Raji (cell line): Measurements from ENCODE around the gene P4HB.

Source experiments
- POLR2A ChIP-seq: IDR thresholded peaks from 2 replicates; pipeline ENCODE4 v1.6.1; 2011; ENCODE audit warnings: low read depth, low read length, control low read depth; ENCODE audit not compliant: insufficient read depth

P4HB gene

DNA sequence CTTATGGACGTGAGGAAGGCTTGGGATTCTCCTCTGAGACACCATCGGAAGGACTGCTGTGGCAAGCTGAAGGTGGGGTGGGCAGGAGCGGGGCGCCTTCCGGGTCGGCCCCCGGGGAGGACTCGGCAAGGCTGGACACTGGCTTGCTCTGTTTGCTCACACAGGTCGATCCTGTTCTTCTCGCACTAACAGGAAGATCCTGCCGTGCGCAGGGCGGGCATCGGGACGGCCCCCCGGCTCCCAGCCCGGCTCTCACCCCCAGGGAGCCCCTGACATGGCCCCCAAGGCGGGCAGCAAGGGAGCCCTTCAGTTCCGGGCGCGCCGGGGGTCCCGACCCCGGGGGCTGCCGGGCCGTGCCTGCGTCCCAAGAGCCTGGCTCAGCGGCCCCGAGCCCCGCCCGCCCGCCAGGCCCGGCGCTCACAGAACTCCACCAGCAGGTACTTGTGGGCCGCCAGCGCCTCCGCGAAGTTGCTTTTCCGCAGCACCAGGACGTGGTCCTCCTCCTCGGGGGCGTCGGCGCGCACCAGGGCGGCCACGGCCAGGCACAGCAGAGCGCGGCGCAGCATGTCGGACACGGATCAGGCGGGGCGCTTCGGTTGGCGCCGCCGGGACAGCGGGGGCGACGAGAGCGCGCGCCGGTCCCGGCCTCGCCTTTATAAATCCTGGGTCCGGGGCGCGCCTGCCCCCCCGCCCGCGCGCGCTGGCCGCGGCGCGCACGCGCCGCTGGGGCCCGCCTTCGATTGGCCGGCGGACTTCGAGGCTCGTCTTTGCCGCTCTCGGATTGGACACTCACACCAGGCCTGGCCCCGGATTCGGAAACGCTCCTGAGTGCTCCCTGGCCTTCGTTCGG is at the start of gene P4HB:
Gene P4HB, minus strand, starts transcription at position 630 of the 850 bp plus-strand sequence. Its CDS starts 64 bp downstream, at position 566.
- TF ChIP-seq POLR2A: peak; percentile 90

DNA sequence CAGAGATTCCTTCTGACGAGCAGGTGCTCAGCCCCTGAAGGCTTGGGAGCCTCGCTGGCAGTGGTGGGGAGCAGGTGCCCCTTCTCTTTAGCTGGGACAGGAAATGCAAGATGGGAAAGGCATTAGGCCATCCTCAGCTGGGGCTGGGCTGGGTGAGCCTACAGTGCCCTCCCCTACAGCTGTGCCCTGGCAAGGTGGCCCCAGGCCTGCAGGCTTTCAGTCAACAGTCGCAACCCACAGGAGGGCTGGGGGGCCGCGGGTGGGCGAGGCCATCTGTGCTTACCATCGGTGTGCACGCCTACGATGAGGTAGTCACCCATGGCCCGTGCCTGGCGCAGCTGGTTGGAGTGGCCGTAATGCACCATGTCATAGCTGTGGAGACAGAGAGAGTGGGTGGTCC is 48.9 kb upstream of the P4HB start:
- no peak for TF ChIP-seq POLR2A

DNA sequence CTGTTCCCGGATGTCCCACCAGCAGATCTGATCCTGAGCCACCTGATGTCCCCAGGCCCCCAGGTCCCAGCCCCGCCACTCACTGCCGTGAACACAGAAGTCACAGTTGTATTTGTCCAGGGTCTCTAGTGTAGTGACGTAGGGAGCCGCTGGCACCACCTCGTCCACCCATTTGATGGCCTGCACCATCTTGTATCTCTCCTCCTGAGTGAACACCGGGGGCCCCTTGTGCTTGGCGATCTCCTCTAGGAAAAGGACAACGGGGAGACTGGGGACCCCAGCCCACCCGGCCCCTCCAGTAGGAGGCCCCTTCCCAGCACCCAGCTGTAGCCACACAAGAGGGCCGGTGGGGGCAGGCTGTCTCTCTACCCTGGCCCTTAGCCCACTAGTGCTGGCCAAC is 48.5 kb upstream of the P4HB start:
- no peak for TF ChIP-seq POLR2A

DNA sequence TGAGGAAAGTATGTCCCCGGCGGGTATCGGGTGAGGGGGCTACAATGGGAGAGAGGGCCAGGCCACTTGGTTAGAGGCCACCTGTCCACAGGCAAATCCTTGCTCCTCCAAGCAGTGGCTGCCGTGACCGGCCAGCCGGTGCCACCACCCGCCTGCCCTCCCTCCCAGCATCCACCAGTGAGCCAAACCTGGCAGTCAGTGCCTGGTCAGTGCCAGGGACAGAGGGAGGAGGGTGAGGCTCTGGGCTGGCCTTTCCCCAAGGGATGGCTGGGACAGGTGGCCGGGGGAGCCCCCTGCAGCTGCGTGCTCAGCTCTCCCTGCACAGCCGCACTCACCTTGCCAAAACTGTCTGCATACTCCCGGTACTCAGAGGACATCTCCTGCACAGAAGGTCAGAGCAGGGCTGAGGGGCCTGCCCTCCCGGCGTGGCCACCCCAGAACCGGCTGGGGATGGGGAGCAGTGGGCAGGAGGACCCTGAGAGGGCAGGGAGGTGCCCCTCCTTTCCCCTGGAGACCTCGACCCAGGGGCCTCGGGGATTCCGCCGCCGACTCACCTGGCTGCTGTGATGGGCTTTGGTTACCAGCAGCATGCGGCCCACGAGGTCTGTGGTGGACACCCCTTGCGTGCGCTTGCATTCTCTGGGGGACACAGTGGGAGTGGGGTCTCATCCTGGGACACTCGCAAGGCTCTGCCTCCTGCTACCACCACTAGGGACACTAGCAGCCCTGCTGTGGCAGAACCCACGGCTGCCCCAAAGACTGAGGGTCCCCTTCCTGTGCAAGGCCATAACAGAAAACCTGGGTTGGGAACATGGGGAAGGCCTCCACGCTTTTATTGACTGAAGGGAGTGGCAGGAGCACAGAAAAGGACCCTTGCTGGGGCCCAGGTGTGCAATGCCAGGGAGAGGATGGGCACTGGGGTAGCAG is 47.1 kb upstream of the P4HB start:
- no peak for TF ChIP-seq POLR2A

DNA sequence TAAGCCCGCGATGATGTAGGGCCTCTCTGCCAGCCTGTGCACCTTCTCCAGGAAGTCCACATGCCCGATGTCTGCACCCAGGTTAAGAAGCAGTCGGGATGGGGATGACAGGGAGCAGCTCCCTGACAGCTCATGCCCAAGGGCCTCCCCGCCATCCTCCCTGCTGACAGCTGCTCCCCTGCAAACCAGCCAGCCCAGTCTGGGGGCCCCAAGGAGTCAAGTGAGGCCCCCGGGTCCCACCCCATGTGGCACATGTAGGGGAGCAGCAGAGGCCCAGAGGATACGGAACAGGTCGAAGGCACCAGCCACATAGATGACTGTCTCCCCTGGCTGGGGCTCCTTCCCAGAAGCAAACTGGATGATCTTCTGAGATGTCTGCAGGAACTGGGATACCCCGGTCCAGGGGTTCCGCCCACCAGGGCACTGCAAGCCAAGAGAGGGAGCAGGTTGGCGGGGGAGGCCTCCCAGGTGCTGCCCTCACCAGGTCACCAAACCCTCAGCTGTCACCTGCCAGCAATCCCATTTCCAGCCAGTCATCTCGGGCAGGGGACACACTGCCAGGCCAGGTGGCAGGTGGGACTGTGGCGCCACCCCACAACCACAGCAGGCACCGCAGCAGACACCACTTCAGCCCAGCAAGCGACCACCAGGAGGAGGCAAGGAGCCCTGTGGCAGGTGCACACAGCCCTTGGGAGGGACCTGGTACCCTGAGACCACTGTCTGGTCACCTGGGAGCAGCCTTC is 46.3 kb upstream of the P4HB start:
- TF ChIP-seq POLR2A: no peak

DNA sequence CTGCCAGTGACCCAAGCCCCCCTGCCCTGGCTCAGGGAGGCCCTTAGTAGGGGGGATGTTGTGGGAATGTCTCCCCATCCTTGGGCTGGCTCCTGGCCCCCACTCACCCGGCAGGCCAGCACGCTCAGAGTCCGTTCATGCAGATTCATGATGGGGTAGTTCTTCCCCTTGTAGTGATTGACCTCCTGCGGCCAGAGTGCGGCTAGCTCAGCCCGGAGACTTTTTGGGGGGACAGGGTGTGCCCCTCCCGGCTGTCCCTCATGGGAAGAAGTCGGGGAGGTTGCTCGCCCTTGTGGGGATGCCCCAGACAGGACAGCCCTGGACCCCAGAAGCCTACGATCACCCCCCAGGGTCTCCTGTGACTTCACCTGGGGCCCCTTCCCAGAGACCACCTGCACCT is 45.7 kb upstream of the P4HB start:
- TF ChIP-seq POLR2A: no peak

DNA sequence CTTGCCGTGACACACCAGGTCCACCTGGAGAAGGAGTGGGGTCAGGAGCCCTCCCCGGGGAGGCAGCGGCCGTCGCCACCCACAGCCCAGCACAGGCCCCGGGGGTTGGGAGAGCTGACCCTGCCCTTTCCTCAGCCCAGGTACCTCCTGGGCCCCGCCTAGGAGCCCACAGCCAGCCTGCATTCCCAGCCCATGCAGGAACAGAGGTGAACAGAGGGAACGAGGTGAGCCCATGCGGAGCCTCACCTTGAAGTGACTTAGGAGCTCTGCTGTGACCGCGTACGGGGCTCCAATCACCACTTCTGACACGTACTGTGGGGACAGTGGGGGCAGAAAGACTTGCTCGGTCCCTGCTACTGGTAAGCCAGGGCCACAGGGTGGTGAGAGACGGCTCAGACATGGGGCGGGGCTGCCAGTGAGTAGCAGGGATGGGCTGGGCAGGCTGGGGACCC is 45.1 kb upstream of the P4HB start:
- no peak for TF ChIP-seq POLR2A

DNA sequence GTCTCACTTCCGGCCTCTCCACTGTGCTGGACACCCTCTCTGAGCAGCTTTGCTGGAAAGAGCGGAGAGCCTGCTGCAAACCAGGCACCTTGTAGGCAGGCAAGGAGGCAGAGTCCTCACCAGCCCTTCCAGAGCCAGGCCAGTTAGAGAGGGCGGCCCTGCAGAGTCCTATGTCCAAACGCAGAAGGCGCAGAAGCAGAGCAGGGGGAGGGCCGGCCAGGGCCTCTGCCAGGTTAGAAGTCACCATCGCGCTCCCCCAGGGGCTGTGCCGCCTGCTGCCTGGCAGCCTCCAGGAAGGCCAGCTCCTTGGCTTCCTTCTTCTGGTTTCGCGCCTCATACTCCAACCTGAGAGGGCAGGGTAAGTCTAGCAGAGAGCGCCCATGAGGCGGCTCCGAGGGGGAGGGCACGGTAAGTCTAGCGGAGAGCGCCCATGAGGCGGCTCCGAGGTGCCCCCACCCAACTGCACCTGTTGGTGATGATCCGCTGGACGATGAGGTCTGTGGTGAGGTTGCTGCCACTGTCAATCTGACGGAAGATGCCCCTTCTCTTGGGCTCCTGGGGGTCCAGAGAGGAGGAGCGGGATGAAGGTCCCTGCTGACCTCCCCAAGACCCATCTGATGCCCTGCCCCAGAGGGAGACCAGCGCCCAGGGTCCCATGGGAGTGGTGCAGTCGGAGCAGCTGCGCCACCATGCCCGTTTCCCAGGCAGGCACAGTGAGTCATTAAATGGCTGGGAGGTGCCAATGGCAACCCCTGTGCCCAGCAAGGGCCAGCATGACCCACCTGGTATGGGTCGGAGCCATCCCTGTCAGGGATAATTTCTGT is 44.5 kb upstream of the P4HB start:
- TF ChIP-seq POLR2A: no peak

DNA sequence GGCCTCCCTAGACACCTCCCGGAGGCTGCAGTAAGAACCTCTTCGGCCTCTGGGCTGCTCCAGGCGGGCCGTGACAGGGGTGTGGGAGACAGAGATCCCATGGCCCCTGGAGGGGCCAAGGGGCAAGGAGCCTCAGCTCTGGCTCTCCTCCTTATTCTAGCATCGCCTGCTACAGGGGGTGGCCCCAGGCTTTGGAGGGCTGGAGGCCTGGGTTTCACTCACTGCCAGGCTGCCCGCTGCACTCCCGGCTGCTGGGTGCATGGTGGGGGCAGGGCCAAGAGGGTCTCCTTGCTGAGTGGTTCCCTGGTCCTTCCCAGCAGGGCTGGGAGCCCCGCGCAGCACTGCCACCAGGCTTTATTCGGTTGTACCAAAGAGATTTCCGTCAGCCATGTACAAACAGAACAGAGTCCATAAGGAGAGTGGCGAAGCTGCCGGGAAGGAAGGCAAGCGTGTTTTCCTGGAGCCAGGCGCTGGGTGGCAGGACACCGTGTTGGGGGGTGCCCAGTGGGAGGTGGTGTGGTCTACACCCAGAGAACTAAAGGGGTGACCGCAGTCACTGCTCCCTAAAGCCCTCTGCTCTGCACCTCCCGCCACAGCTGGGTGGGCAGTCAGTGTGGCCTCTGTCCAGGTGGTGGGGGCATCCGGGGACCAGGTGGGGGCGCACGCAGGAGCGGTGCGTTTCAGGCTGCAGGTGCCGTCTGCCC is 43.7 kb upstream of the P4HB start:
- no peak for TF ChIP-seq POLR2A

DNA sequence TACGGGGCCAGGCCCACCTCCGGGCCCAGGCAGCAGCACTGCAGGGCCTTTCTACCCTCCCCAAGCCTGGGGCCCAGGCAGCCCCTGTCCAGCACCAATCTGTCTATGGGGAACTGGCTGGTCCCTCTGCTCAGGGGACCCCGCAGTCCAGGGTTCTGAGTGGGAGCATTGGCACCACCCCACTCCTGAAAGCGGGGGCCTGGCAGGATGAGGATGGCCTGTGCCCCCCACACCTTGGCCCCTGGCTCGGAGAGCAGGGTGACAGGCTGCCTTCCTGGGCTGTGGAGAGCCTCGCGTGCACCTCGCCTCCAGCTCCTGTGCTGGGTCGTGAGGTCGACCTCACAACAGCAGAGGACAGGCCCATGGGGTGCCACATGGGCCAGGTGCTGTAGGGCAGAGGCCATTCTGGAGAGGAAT is 43.1 kb upstream of the P4HB start:
- TF ChIP-seq POLR2A: no peak

DNA sequence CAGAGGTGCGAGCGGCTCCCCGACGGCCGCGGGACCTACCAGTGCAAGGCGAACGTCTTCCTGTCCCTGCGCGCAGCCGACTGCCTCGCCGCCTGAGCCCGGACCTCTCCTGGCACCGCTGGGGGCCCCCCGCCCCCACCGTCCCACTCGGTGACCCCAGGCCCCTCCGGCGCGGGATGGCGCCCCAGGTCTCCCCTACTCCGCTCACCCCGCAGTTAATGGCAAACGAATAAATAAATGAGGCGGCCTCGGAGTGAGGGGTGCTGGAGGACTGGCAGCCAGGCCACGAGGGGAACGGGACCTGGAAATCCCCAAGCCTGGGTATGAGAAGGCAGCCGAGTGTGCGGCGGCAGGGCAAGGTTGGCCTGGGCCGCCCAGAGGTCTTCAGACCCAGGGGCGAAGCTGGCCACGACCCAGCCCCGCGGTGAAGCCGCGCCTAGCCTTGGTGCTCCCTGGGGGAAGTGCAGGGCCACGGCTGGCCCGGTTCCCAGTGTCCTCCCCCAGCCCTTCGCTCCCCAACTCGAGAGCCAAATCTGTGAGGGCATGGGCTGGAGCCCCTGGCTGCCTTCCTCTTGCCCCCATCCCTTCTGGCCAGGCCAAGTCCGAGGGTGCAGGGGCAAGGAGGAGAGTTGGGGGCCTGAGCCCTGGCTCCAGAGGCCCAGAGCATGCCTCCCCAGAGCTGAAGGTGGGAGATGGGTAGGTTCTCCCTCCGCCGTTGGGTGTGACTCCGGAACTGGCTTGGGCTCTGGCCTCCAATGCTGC is 42.5 kb upstream of the P4HB start:
- no peak for TF ChIP-seq POLR2A

DNA sequence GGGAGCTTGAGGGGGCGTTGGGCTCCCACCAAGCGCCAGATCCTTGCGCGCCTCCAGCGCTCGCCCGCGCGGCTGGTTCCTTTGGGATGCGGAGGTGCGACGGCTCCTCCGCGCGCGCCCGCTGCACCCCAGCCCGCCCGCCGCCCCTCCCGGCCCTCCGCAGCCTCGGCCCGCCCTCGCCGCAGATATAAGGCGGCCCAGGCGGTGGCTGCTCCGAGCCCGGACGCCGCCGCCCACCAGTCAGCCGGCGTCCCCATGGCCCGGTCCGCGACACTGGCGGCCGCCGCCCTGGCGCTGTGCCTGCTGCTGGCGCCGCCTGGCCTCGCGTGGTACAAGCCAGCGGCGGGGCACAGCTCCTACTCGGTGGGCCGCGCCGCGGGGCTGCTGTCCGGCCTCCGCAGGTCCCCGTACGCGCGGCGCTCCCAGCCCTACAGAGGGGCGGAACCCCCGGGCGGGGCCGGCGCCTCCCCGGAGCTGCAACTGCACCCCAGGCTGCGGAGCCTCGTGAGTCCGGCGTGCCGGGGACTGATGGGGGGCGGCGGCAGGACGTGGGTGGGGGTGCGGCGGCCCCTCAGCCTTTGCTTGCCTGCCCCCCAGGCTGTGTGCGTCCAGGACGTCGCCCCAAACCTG is 41.8 kb upstream of the P4HB start, which contains the start of gene NPB:
Gene NPB, plus strand, starts transcription at position 216 of the 630 bp plus-strand sequence. Its CDS starts 40 bp downstream, at position 256.
- TF ChIP-seq POLR2A: no peak
